HG03571 (cell line): ENCODE results near the gene DPEP1.
"Not testable (repeated sequence)": the region's sequence is repeated elsewhere in the genome, so short reads cannot be mapped to it uniquely, and the experiment has no call there.

Source experiments
- ATAC-seq: cut with Tn5 transposase; IDR thresholded peaks from one replicate; pipeline ENCODE4 v1.9.1; 2021; ENCODE audit not compliant: unreplicated experiment

DPEP1 gene

GRCh38 chr16:89613231-89613953, at the start of gene DPEP1:
Gene DPEP1, plus strand, starts transcription at chr16:89613642. Its CDS starts 16,769 bp downstream, at chr16:89630411.
- no peak for ATAC-seq

- ATAC-seq, result no peak
These were observed 48.8 kb upstream of the DPEP1 start for GRCh38 chr16:89564476-89565255.

GRCh38 chr16:89565256-89565505, 48.3 kb upstream of the DPEP1 start:
- ATAC-seq, result no peak

GRCh38 chr16:89565506-89566372, 47.7 kb upstream of the DPEP1 start:
- ATAC-seq, result no peak

- no peak for ATAC-seq
These were observed 45.5 kb upstream of the DPEP1 start for GRCh38 chr16:89567656-89568594.

- ATAC-seq, result no peak
These were observed 43.7 kb upstream of the DPEP1 start for GRCh38 chr16:89569506-89570341.

- ATAC-seq, result no peak
These were observed 43.0 kb upstream of the DPEP1 start for GRCh38 chr16:89570342-89570923.

GRCh38 chr16:89570983-89571598, 42.4 kb upstream of the DPEP1 start:
- ATAC-seq, result not testable (repeated sequence)

- no peak for ATAC-seq
These were observed 41.8 kb upstream of the DPEP1 start for GRCh38 chr16:89571636-89572035.

GRCh38 chr16:89572073-89572484, 41.4 kb upstream of the DPEP1 start:
- no peak for ATAC-seq

GRCh38 chr16:89572485-89573205, 40.8 kb upstream of the DPEP1 start:
- no peak for ATAC-seq

- ATAC-seq, result no peak
These were observed 39.4 kb upstream of the DPEP1 start for GRCh38 chr16:89573826-89574680.

- ATAC-seq, result no peak
These were observed 38.7 kb upstream of the DPEP1 start for GRCh38 chr16:89574681-89575246.

GRCh38 chr16:89575247-89576152, 37.9 kb upstream of the DPEP1 start, which contains the start of gene CPNE7:
Gene CPNE7, plus strand, starts transcription at chr16:89575758. Its CDS starts 140 bp downstream, at chr16:89575898.
- no peak for ATAC-seq

GRCh38 chr16:89576153-89577054, 37.0 kb upstream of the DPEP1 start:
- no peak for ATAC-seq
